Progenitor cell of endocrine pancreas (in vitro differentiated cells): ENCODE measurements around the gene CNIH1. TPM values are rescaled to one million over a fixed set of nuclear protein-coding genes. Genes with fewer than 3 reads are reported as not detected.
A peak's percentile ranks its signal among the peaks of the same experiment; 100 is the strongest.
"Not testable (repeated sequence)": the region's sequence is repeated elsewhere in the genome, so short reads cannot be mapped to it uniquely, and the experiment has no call there.

Experiments
- DNase-seq: peaks from one replicate; pipeline ENCODE4 v3.0.0; 2021; ENCODE audit warnings: low spot score; ENCODE audit not compliant: unreplicated experiment
- H3K27ac Mint-ChIP-seq: 2 replicates; pipeline ENCODE4 v1.8.0; 2021; ENCODE audit warnings: mild to moderate bottlenecking, moderate library complexity, mixed read lengths
- H3K27me3 Mint-ChIP-seq: 2 replicates; pipeline ENCODE4 v1.8.0; 2021; ENCODE audit warnings: mixed read lengths
- H3K36me3 Mint-ChIP-seq: 2 replicates; pipeline ENCODE4 v1.8.0; 2022; ENCODE audit warnings: mixed read lengths; ENCODE audit not compliant: insufficient read depth
- H3K4me1 Mint-ChIP-seq: 2 replicates; pipeline ENCODE4 v1.8.0; 2021; ENCODE audit warnings: low read depth, mixed read lengths
- H3K4me3 Mint-ChIP-seq: 2 replicates; pipeline ENCODE4 v1.8.0; 2021; ENCODE audit warnings: low read depth, mild to moderate bottlenecking, moderate library complexity, mixed read lengths
- H3K9me3 Mint-ChIP-seq: 2 replicates; pipeline ENCODE4 v1.8.0; 2021; ENCODE audit warnings: low read depth, mixed read lengths
- CTCF ChIP-seq: fragments of 200-600 bp; sonication (generic); IDR thresholded peaks from one replicate; pipeline ENCODE4 v1.5.0; 2021; ENCODE audit warnings: antibody characterized with exemption, mild to moderate bottlenecking; ENCODE audit not compliant: unreplicated experiment
- total RNA-seq: library from RNA; stranded (reverse); gene quantifications from 2 replicates; pipeline ENCODE4 v1.2.1, GENCODE V29; 2021

Gene CNIH1
- total RNA-seq, 1 donor from 2014 or later: 106 TPM

GRCh38 chr14:54447231-54447692 lies 6.1 kb upstream of the CNIH1 start:
- no peak for DNase-seq
- peaks cover 2% of the 10 kb centered on the region for H3K4me1 Mint-ChIP-seq
- peaks cover 43% of the 10 kb centered on the region for H3K27me3 Mint-ChIP-seq
- no peak overlapping the region for H3K27ac Mint-ChIP-seq
- TF ChIP-seq CTCF: no peak
- no peak overlapping the region for H3K4me3 Mint-ChIP-seq
- H3K9me3 Mint-ChIP-seq: no peaks in the 10 kb centered on the region
- no peaks in the 10 kb centered on the region for H3K36me3 Mint-ChIP-seq

- TF ChIP-seq CTCF: no peak
- H3K27me3 Mint-ChIP-seq: peaks cover 43% of the 10 kb centered on the region
- H3K4me3 Mint-ChIP-seq: no peak overlapping the region
- peaks cover 3% of the 10 kb centered on the region for H3K4me1 Mint-ChIP-seq
- no peak overlapping the region for H3K27ac Mint-ChIP-seq
- no peaks in the 10 kb centered on the region for H3K9me3 Mint-ChIP-seq
- H3K36me3 Mint-ChIP-seq: no peaks in the 10 kb centered on the region
- no peak for DNase-seq
These were observed 5.1 kb upstream of the CNIH1 start for GRCh38 chr14:54446161-54446693.

- H3K9me3 Mint-ChIP-seq: no peaks in the 10 kb centered on the region
- no peaks in the 10 kb centered on the region for H3K36me3 Mint-ChIP-seq
- no peak for TF ChIP-seq CTCF
- H3K4me1 Mint-ChIP-seq: peaks cover 12% of the 10 kb centered on the region
- no peak for DNase-seq
- H3K27me3 Mint-ChIP-seq: peaks cover 31% of the 10 kb centered on the region
- no peak overlapping the region for H3K27ac Mint-ChIP-seq
- H3K4me3 Mint-ChIP-seq: no peak overlapping the region
These were observed 3.5 kb upstream of the CNIH1 start for GRCh38 chr14:54444681-54445080.

GRCh38 chr14:54443981-54444380 lies 2.8 kb upstream of the CNIH1 start:
- H3K9me3 Mint-ChIP-seq: no peaks in the 10 kb centered on the region
- H3K4me1 Mint-ChIP-seq: peaks cover 15% of the 10 kb centered on the region
- no peak overlapping the region for H3K27ac Mint-ChIP-seq
- H3K36me3 Mint-ChIP-seq: no peaks in the 10 kb centered on the region
- DNase-seq: no peak
- no peak for TF ChIP-seq CTCF
- peaks cover 24% of the 10 kb centered on the region for H3K27me3 Mint-ChIP-seq
- H3K4me3 Mint-ChIP-seq: no peak overlapping the region

GRCh38 chr14:54442961-54443360 lies 1.8 kb upstream of the CNIH1 start:
- not testable (repeated sequence) for H3K9me3 Mint-ChIP-seq, H3K27ac Mint-ChIP-seq, H3K4me3 Mint-ChIP-seq, DNase-seq, H3K36me3 Mint-ChIP-seq
- H3K4me1 Mint-ChIP-seq: peaks cover 17% of the 10 kb centered on the region
- H3K27me3 Mint-ChIP-seq: peaks cover 16% of the 10 kb centered on the region

GRCh38 chr14:54440476-54440872 lies 700 bp downstream of the CNIH1 start:
- H3K4me1 Mint-ChIP-seq: peaks cover 20% of the 10 kb centered on the region
- TF ChIP-seq CTCF: no peak

More at GRCh38 chr14:54440476-54440872, 700 bp downstream of the CNIH1 start:
- Mint-ChIP-seq H3K27me3 (peaks cover 6% of the 10 kb centered on the region), H3K27ac (peak overlapping the region; percentile 96), H3K4me3 (peak overlapping the region; percentile 87), H3K36me3 (peaks cover 2% of the 10 kb centered on the region), H3K9me3 (no peaks in the 10 kb centered on the region)
- no peak for DNase-seq
